ENCODE measurements around the gene KCNK16.

- TF ChIP-seq POLR2A (IDR thresholded peaks at IDR 0.05; ENCODE audit: low read depth, low read length) (no peak), RCOR1 (IDR thresholded peaks at IDR 0.05; ENCODE audit: insufficient replicate concordance, low read length) (no peak), RFX5 (IDR thresholded peaks at IDR 0.05; ENCODE audit: low read depth, low read length) (no peak), RAD21 (IDR thresholded peaks at IDR 0.05; ENCODE audit: low read length) (no peak), SMC3 (IDR thresholded peaks at IDR 0.05; ENCODE audit: low read depth, low read length) (no peak), MXI1 (IDR thresholded peaks at IDR 0.05; ENCODE audit: borderline replicate concordance, low read depth, low read length) (no peak), CEBPB (IDR thresholded peaks at IDR 0.05; ENCODE audit: low read depth, low read length) (no peak), MAFK (IDR thresholded peaks at IDR 0.05; ENCODE audit: low read depth, low read length) (no peak), NFE2L2 (IDR thresholded peaks at IDR 0.05; ENCODE audit: low read depth, low read length) (no peak)
- TF ChIP-seq, protein P1, sequence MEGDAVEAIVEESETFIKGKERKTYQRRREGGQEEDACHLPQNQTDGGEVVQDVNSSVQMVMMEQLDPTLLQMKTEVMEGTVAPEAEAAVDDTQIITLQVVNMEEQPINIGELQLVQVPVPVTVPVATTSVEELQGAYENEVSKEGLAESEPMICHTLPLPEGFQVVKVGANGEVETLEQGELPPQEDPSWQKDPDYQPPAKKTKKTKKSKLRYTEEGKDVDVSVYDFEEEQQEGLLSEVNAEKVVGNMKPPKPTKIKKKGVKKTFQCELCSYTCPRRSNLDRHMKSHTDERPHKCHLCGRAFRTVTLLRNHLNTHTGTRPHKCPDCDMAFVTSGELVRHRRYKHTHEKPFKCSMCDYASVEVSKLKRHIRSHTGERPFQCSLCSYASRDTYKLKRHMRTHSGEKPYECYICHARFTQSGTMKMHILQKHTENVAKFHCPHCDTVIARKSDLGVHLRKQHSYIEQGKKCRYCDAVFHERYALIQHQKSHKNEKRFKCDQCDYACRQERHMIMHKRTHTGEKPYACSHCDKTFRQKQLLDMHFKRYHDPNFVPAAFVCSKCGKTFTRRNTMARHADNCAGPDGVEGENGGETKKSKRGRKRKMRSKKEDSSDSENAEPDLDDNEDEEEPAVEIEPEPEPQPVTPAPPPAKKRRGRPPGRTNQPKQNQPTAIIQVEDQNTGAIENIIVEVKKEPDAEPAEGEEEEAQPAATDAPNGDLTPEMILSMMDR (conservative IDR thresholded peaks at IDR 0.05; ENCODE audit: low read depth, low read length), result no peak
- TF ChIP-seq, protein P2, sequence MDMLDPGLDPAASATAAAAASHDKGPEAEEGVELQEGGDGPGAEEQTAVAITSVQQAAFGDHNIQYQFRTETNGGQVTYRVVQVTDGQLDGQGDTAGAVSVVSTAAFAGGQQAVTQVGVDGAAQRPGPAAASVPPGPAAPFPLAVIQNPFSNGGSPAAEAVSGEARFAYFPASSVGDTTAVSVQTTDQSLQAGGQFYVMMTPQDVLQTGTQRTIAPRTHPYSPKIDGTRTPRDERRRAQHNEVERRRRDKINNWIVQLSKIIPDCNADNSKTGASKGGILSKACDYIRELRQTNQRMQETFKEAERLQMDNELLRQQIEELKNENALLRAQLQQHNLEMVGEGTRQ (IDR thresholded peaks at IDR 0.05; ENCODE audit: low read depth, low read length), result no peak
Observed at GRCh38 chr6:39294899-39295298, 27.6 kb downstream of the KCNK16 start.

Data from IMR-90 (cell line).